HepG2 (cell line): ENCODE measurements around the gene SLC43A1. TPM values are rescaled to one million over a fixed set of nuclear protein-coding genes. Genes with fewer than 3 reads are reported as not detected.
A peak's percentile ranks its signal among the peaks of the same experiment; 100 is the strongest.

Experiments
- ATAC-seq: fragments of 200-7000 bp; cut with Tn5 transposase; 3 replicates; pipeline ENCODE4 v1.9.1; 2020; ENCODE audit warnings: mild to moderate bottlenecking, moderate library complexity
- BruUV-seq: library from RNA; stranded (reverse); fragments of 400-500 nt; replicated peaks from 2 replicates; lab custom pipeline; 2021; lab: Mats Ljungman, UMichigan
- CTCF ChIA-PET: fragments of 300-600 bp; formaldehyde crosslinking; extraction: SDS; loops from one replicate; lab custom pipeline; 2021; ENCODE audit warnings: low total read pairs, inconsistent platforms, low intra/inter-chr PET ratio; lab: Yijun Ruan, JAX
- POLR2A ChIA-PET: fragments of 350-600 bp; sonication (Branson Sonifier 250); formaldehyde crosslinking; loops from one replicate; lab custom pipeline; 2020; ENCODE audit warnings: antibody characterized with exemption, inconsistent platforms; lab: Yijun Ruan, JAX
- DNase-seq: peaks from one replicate; pipeline ENCODE4 v3.0.0-alpha.2; 2015; ENCODE audit warnings: low spot score
- FAIRE-seq: peaks from 3 replicates; lab custom pipeline; 2011; peaks lifted over from hg19 to GRCh38; lab: Jason Lieb, UNC
- H2AFZ ChIP-seq: one replicate; pipeline ENCODE4 v1.6.1; 2011; ENCODE audit warnings: low read length, inconsistent platforms
- H3K27ac ChIP-seq: fragments of 300-600 bp; 3 replicates; pipeline ENCODE4 v1.8.0; 2011; ENCODE audit warnings: mixed run types, mild to moderate bottlenecking, mixed read lengths, low read length, inconsistent platforms; ENCODE audit not compliant: insufficient read depth; ENCODE audit errors: extremely low read length
- H3K27me3 ChIP-seq, 2 experiments: fragments of 200-600 bp in 1 of 2; 2 replicates in 1 of 2; 3 replicates in 1 of 2; pipeline versions ENCODE4 v1.6.0 to v1.8.0; 2011; ENCODE audit warnings: low read length in 2 of 2, mild to moderate bottlenecking in 2 of 2, moderate library complexity in 2 of 2, inconsistent platforms in 1 of 2; ENCODE audit not compliant: insufficient read depth in 2 of 2, control insufficient read depth in 1 of 2
- H3K36me3 ChIP-seq, 2 experiments: fragments of 200-600 bp in 1 of 2; replicated peaks in 1 of 2; 2 replicates in 1 of 2; 3 replicates in 1 of 2; pipeline versions ENCODE4 v1.5.1 to v1.8.0; 2011; ENCODE audit warnings: low read length in 2 of 2, inconsistent platforms in 1 of 2; ENCODE audit not compliant: insufficient read depth in 2 of 2, control insufficient read depth in 1 of 2
- H3K4me1 ChIP-seq: 2 replicates; pipeline ENCODE4 v1.5.1; 2012; ENCODE audit warnings: low read length, inconsistent platforms; ENCODE audit not compliant: insufficient read depth
- H3K4me2 ChIP-seq: 2 replicates; pipeline ENCODE4 v1.6.0; 2011; ENCODE audit warnings: low read depth, low read length, inconsistent platforms
- H3K4me3 ChIP-seq, 3 experiments: fragments of 200-600 bp in 1 of 3; sonication (generic), shearing (Covaris generic) in 1 of 3; replicated peaks in 1 of 3; 2 replicates each; pipeline ENCODE4 v1.5.1; 2011 to 2016; ENCODE audit warnings: low read length in 3 of 3, inconsistent platforms in 2 of 3, low read depth in 2 of 3, mild to moderate bottlenecking in 2 of 3, control low read depth in 1 of 3, mixed read lengths in 1 of 3; ENCODE audit not compliant: insufficient read depth in 1 of 3
- H3K79me2 ChIP-seq: one replicate; pipeline ENCODE4 v1.6.1; 2011; ENCODE audit warnings: low read length, inconsistent platforms; ENCODE audit not compliant: insufficient read depth
- H3K9ac ChIP-seq: 2 replicates; pipeline ENCODE4 v1.6.0; 2011; ENCODE audit warnings: mild to moderate bottlenecking, low read depth, low read length, inconsistent platforms; ENCODE audit not compliant: insufficient read depth
- H3K9me3 ChIP-seq: 2 replicates; pipeline ENCODE4 v1.5.1; 2012; ENCODE audit warnings: mild to moderate bottlenecking, low read length
- H4K20me1 ChIP-seq: 2 replicates; pipeline ENCODE4 v1.6.0; 2011; ENCODE audit warnings: inconsistent platforms, mild to moderate bottlenecking, low read length, moderate library complexity; ENCODE audit not compliant: insufficient read depth
- AGO2 ChIP-seq: fragments of 200-400 bp; formaldehyde crosslinking; optimal IDR thresholded peaks from 2 replicates; pipeline ENCODE3; 2017; ENCODE audit warnings: mild to moderate bottlenecking, low read depth, low read length, moderate library complexity
- ATF2 ChIP-seq: sonication (generic); formaldehyde crosslinking; IDR thresholded peaks from 2 replicates; pipeline ENCODE4 v1.4.0; 2020; ENCODE audit warnings: missing genetic modification reagents
- FOXK2 ChIP-seq: fragments of 450-650 bp; IDR thresholded peaks from 2 replicates; pipeline ENCODE4 v1.6.1; 2016
- HNRNPK ChIP-seq: fragments of 200-400 bp; formaldehyde crosslinking; IDR thresholded peaks from 2 replicates; pipeline ENCODE4 v1.6.1; 2018; ENCODE audit warnings: low read length, low read depth, moderate library complexity, mild to moderate bottlenecking; ENCODE audit not compliant: poor library complexity, severe bottlenecking
- PAX8 ChIP-seq: sonication (generic); formaldehyde crosslinking; IDR thresholded peaks from 2 replicates; pipeline ENCODE4 v1.8.0; 2022; ENCODE audit warnings: mild to moderate bottlenecking, missing genetic modification reagents, borderline replicate concordance
- RARG ChIP-seq: sonication (generic); formaldehyde crosslinking; IDR thresholded peaks from 2 replicates; pipeline ENCODE4 v1.4.0; 2020; ENCODE audit warnings: low read depth, mild to moderate bottlenecking, missing genetic modification reagents
- REPIN1 ChIP-seq: sonication (generic); formaldehyde crosslinking; IDR thresholded peaks from 2 replicates; pipeline ENCODE4 v1.8.0; 2022; ENCODE audit warnings: missing genetic modification reagents, low read depth, mild to moderate bottlenecking, borderline replicate concordance
- ZNF235 ChIP-seq: sonication (generic); formaldehyde crosslinking; IDR thresholded peaks from 2 replicates; pipeline ENCODE4 v1.8.1; 2023; ENCODE audit warnings: mild to moderate bottlenecking, missing genetic modification reagents, borderline replicate concordance
- ZNF563 ChIP-seq: sonication (generic); formaldehyde crosslinking; IDR thresholded peaks from 2 replicates; pipeline ENCODE4 v1.8.0; 2022; ENCODE audit warnings: mild to moderate bottlenecking, moderate library complexity, missing genetic modification reagents
- ZNF841 ChIP-seq: sonication (generic); formaldehyde crosslinking; IDR thresholded peaks from 2 replicates; pipeline ENCODE4 v1.8.1; 2023; ENCODE audit warnings: missing genetic modification reagents, borderline replicate concordance
- WGBS: methylation state at CpG from one replicate; pipeline ENCODE4 v1.1.6; 2017; ENCODE audit warnings: low lambda C conversion rate; 5-methylcytosine and 5-hydroxymethylcytosine counted together
- in situ Hi-C: cut with HindIII; loops from 2 replicates; pipeline ENCODE4 v1.10.0; 2017; ENCODE audit warnings: low pct_unique_long_range_greater_than_20kb; ENCODE audit not compliant: extremely low pct_ligation_motif_present
- intact Hi-C: fragments of 100-400 bp; cut with micrococcal nuclease; formaldehyde crosslinking; loops from one replicate; pipeline ENCODE4 v1.10.0; 2022; ENCODE audit not compliant: unreplicated experiment
- polyA plus RNA-seq, 8 experiments: library from polyadenylated mRNA; depleted of rRNA in 3 of 8; stranded (reverse) in 7 of 8; unstranded in 1 of 8; fragments of >200 nt; fragmentation: Illumina TruSeq in 4 of 8; extraction: Trizol in 4 of 8; gene quantifications; 2 replicates each; pipeline versions ENCODE4 v1.2.1 to v1.2.3, GENCODE V29; 2011 to 2016; ENCODE audit warnings: low read depth in 4 of 8, missing spikeins in 1 of 8, mixed read lengths in 1 of 8; ENCODE audit not compliant: insufficient read depth in 1 of 8
- total RNA-seq, 5 experiments: library from RNA; depleted of rRNA; stranded (reverse); fragments of >200 nt; fragmentation: Illumina TruSeq; extraction: Trizol; gene quantifications; 2 replicates each; pipeline ENCODE4 v1.2.3, GENCODE V29; 2016; ENCODE audit warnings: low read depth in 1 of 5

Gene SLC43A1
- total and polyA plus RNA-seq, 2 of the 13 experiments (the other 11 are each of a cell fraction or from before 2014, with no cell fraction given) = 72.3 to 87.6 TPM

- TF ChIP-seq ZNF563 (CRISPR knock-in tag) = no peak
- TF ChIP-seq ZNF841 = no peak
- TF ChIP-seq PAX8 = no peak
- TF ChIP-seq ATF2 (CRISPR knock-in tag) = no peak
- TF ChIP-seq RARG (CRISPR knock-in tag) = no peak
- no peak for TF ChIP-seq REPIN1
- TF ChIP-seq FOXK2 = no peak
- TF ChIP-seq, all 625 proteins: peak for 0
Measured at GRCh38 chr11:57462597-57462996, 52.9 kb downstream of the SLC43A1 start (continued).

- Histone ChIP-seq H3K4me2 (peak overlapping the region; percentile 96), H2AFZ (no peak overlapping the region), H4K20me1 (no peaks in the 10 kb centered on the region), H3K9me3 (no peaks in the 10 kb centered on the region), H3K27ac (no peak overlapping the region), H3K79me2 (no peaks in the 10 kb centered on the region), H3K4me1 (peaks cover 45% of the 10 kb centered on the region), H3K4me3 (peak overlapping the region in 1 of 3 experiments; percentile 75; a peak in 1 of 6 replicates), H3K9ac (no peak overlapping the region), H3K36me3 (no peaks in the 10 kb centered on the region), H3K27me3 (peaks cover 3 to 14% of the 10 kb centered on the region in 2 experiments; a peak in 4 of 5 replicates)
- TF ChIP-seq HNRNPK (peak; percentile 34), ZNF235 (CRISPR knock-in tag) (no peak), AGO2 (peak; percentile 42)
- POLR2A ChIA-PET = interaction anchor here (2.6 to 2.8 kb wide), 2 partner anchors 11 to 32 kb away, joined by 12 read pairs; no protein-coding TSS in a partner anchor
- BruUV-seq = no TSS peak
- WGBS = 64% methylated on average over 12 of the region's 16 CpGs
- DNase-seq (no peak), FAIRE-seq (no peak), ATAC-seq (no peak)
- CTCF ChIA-PET = no interaction called here
- intact Hi-C loops (no loop called here), in situ Hi-C loops (no loop called here)
Measured at GRCh38 chr11:57461841-57462489, 53.5 kb downstream of the SLC43A1 start.
